ENCODE measurements around the gene MYF5.

DNA sequence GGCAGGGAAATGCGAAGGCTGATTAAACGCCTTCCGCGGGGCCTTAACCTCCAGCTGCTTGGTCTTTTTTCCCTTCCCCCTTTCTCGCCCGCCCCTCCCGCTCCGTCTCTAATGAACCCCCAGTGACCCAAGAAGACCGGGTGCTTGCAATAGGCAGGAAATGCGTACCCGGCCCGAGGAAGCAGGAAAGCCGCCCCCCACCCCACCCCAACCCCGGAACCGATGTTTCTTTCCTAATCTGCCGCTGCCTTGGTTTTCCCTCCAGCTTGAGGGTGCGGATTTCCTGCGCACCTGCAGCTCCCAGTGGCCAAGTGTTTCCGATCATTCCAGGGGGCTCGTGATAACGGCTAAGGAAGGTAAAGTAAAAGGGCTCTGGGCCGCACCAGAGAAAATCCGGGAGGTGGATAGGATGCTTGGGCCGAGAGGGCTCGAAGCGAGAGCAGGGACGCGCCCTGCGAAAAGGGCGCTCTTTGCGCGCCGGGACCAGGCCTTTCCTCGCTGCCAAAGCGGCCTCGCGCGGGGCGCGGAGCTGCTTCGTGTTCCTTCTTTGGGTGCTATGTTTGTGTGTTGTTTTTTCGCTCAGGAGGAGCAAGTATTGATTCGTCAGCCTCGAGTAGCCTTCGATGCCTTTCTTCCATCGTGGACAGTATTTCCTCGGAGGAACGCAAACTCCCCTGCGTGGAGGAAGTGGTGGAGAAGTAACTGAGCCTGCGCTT lies 8.3 kb upstream of the MYF5 start:
- no peak for TF ChIP-seq POLR2A (IDR thresholded peaks at IDR 0.05; ENCODE audit: low read depth, low read length)
- TF ChIP-seq, protein P1, sequence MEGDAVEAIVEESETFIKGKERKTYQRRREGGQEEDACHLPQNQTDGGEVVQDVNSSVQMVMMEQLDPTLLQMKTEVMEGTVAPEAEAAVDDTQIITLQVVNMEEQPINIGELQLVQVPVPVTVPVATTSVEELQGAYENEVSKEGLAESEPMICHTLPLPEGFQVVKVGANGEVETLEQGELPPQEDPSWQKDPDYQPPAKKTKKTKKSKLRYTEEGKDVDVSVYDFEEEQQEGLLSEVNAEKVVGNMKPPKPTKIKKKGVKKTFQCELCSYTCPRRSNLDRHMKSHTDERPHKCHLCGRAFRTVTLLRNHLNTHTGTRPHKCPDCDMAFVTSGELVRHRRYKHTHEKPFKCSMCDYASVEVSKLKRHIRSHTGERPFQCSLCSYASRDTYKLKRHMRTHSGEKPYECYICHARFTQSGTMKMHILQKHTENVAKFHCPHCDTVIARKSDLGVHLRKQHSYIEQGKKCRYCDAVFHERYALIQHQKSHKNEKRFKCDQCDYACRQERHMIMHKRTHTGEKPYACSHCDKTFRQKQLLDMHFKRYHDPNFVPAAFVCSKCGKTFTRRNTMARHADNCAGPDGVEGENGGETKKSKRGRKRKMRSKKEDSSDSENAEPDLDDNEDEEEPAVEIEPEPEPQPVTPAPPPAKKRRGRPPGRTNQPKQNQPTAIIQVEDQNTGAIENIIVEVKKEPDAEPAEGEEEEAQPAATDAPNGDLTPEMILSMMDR (conservative IDR thresholded peaks at IDR 0.05; ENCODE audit: low read depth, low read length) = no peak
- TF ChIP-seq SMC3 (IDR thresholded peaks at IDR 0.05; ENCODE audit: low read depth, low read length) = no peak
- TF ChIP-seq CEBPB (IDR thresholded peaks at IDR 0.05; ENCODE audit: low read depth, low read length) = no peak
- no peak for TF ChIP-seq RFX5 (IDR thresholded peaks at IDR 0.05; ENCODE audit: low read depth, low read length)
- no peak for TF ChIP-seq MAZ (IDR thresholded peaks at IDR 0.05; ENCODE audit: borderline replicate concordance, low read depth, low read length)
- no peak for TF ChIP-seq ELK1 (IDR thresholded peaks at IDR 0.05; ENCODE audit: borderline replicate concordance, low read depth, low read length)
